SU-DHL-6 (cell line): ENCODE data around the gene AFAP1.

Experiments
- EZH2phosphoT487 ChIP-seq: fragments of 200-600 bp; sonication (generic), shearing (Covaris generic); conservative IDR thresholded peaks from 2 replicates; pipeline ENCODE4 v1.6.1; 2018; ENCODE audit warnings: mild to moderate bottlenecking, antibody characterized with exemption, low read length, moderate library complexity, mixed read lengths
- TF ChIP-seq, protein P1 (sequence below): fragments of 200-600 bp; sonication (generic); IDR thresholded peaks from one replicate; pipeline ENCODE4 v1.5.1; 2017; ENCODE audit warnings: antibody characterized with exemption, mild to moderate bottlenecking, low read length, moderate library complexity; ENCODE audit not compliant: insufficient read depth, poor library complexity, severe bottlenecking

GRCh38 chr4:7815562-7815961, 124.1 kb downstream of the AFAP1 start:
- TF ChIP-seq EZH2phosphoT487, result no peak
- TF ChIP-seq, protein P1, sequence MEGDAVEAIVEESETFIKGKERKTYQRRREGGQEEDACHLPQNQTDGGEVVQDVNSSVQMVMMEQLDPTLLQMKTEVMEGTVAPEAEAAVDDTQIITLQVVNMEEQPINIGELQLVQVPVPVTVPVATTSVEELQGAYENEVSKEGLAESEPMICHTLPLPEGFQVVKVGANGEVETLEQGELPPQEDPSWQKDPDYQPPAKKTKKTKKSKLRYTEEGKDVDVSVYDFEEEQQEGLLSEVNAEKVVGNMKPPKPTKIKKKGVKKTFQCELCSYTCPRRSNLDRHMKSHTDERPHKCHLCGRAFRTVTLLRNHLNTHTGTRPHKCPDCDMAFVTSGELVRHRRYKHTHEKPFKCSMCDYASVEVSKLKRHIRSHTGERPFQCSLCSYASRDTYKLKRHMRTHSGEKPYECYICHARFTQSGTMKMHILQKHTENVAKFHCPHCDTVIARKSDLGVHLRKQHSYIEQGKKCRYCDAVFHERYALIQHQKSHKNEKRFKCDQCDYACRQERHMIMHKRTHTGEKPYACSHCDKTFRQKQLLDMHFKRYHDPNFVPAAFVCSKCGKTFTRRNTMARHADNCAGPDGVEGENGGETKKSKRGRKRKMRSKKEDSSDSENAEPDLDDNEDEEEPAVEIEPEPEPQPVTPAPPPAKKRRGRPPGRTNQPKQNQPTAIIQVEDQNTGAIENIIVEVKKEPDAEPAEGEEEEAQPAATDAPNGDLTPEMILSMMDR, result no peak
